ENCODE results near the gene PLEKHB1. TPM values are rescaled to one million over a fixed set of nuclear protein-coding genes. Genes with fewer than 3 reads are reported as not detected.

Gene PLEKHB1
- polyA plus RNA-seq, 3 donors = 0.05 to 0.88 (median 0.25) TPM

- DNase-seq = no peak
- Mint-ChIP-seq H3K4me3 (no peak overlapping the region), H3K27ac (no peak overlapping the region)
Observed at GRCh38 chr11:73641668-73642067, 4.7 kb upstream of the PLEKHB1 start.

GRCh38 chr11:73645121-73645969, 1.0 kb upstream of the PLEKHB1 start:
- Mint-ChIP-seq H3K27me3 (ENCODE audit: low read depth in 3 of 3) (peaks cover 5 to 17% (median 9%) of the 10 kb centered on the region in 3 donors), H3K4me1 (peaks cover 28% of the 10 kb centered on the region), H3K4me3 (peak overlapping the region; percentile 64 to 72), H3K27ac (peak overlapping the region in 2 of 7 donors; percentile 4 to 73), H3K36me3 (no peaks in the 10 kb centered on the region), H3K9me3 (peaks cover 0 to 2% (median 0%) of the 10 kb centered on the region in 7 donors)
- Histone ChIP-seq H3K79me2 (ENCODE audit: insufficient read depth, low read length) (no peaks in the 10 kb centered on the region), H4K20me1 (ENCODE audit: insufficient read depth, low read length) (no peaks in the 10 kb centered on the region), H3K9me3 (replicated peaks in 1 of 2; ENCODE audit: control insufficient read depth in 1 of 2, insufficient read depth in 1 of 2, low read length in 2 of 2) (no peaks in the 10 kb centered on the region), H3K36me3 (replicated peaks in 1 of 2; ENCODE audit: control insufficient read depth in 1 of 2, insufficient read depth in 2 of 2, low read length in 2 of 2) (no peaks in the 10 kb centered on the region), H2AFZ (ENCODE audit: insufficient read depth, low read depth, low read length, poor library complexity, severe bottlenecking) (peak overlapping the region; percentile 23), H3K27ac (ENCODE audit: low read depth in 1 of 2, low read length in 2 of 2) (no peak overlapping the region), H3K9ac (ENCODE audit: insufficient read depth, low read length, poor library complexity, severe bottlenecking) (no peak overlapping the region), H3K4me1 (ENCODE audit: control insufficient read depth in 1 of 2, insufficient read depth in 2 of 2, low read length in 2 of 2) (peaks cover 18 to 21% of the 10 kb centered on the region in 2 donors), H3K4me3 (replicated peaks in 1 of 3; ENCODE audit: low read depth in 2 of 3, low read length in 3 of 3) (peak overlapping the region in 1 of 3 experiments; percentile 24), H3K4me2 (replicated peaks; ENCODE audit: extremely low read depth, low read length, poor library complexity, severe bottlenecking) (peak overlapping the region; percentile 53), H3K27me3 (ENCODE audit: control insufficient read depth in 2 of 2, insufficient read depth in 2 of 2, low read length in 2 of 2) (peaks cover 0 to 7% of the 10 kb centered on the region in 2 donors)
- intact Hi-C loops (cut with micrococcal nuclease) = no loop called here
- TF ChIP-seq CTCF (IDR thresholded peaks at IDR 0.05) = no peak
- WGBS (ENCODE audit: insufficient coverage) = 73% methylated on average over 2 of the region's 16 CpGs
- peak; percentile 24 to 38 (median 27) for DNase-seq

More at GRCh38 chr11:73641668-73642067, 4.7 kb upstream of the PLEKHB1 start:
- peaks cover 17% of the 10 kb centered on the region for H3K4me1 Mint-ChIP-seq
- no peaks in the 10 kb centered on the region for H4K20me1 ChIP-seq (ENCODE audit: insufficient read depth, low read length)
- no peak overlapping the region for H3K4me2 ChIP-seq (replicated peaks; ENCODE audit: extremely low read depth, low read length, poor library complexity, severe bottlenecking)
- no peak overlapping the region for H3K9ac ChIP-seq (ENCODE audit: insufficient read depth, low read length, poor library complexity, severe bottlenecking)
- no peak overlapping the region for H3K4me3 ChIP-seq (replicated peaks in 1 of 3; ENCODE audit: low read depth in 2 of 3, low read length in 3 of 3)
- intact Hi-C loops (cut with micrococcal nuclease) = no loop called here
- no peak overlapping the region for H2AFZ ChIP-seq (ENCODE audit: insufficient read depth, low read depth, low read length, poor library complexity, severe bottlenecking)
- no peaks in the 10 kb centered on the region for H3K36me3 ChIP-seq (replicated peaks in 1 of 2; ENCODE audit: control insufficient read depth in 1 of 2, insufficient read depth in 2 of 2, low read length in 2 of 2)
- H3K27me3 ChIP-seq (ENCODE audit: control insufficient read depth in 2 of 2, insufficient read depth in 2 of 2, low read length in 2 of 2) = peaks cover 0 to 7% of the 10 kb centered on the region in 2 donors
- no peaks in the 10 kb centered on the region for H3K79me2 ChIP-seq (ENCODE audit: insufficient read depth, low read length)
- H3K9me3 ChIP-seq (replicated peaks in 1 of 2; ENCODE audit: control insufficient read depth in 1 of 2, insufficient read depth in 1 of 2, low read length in 2 of 2) = no peaks in the 10 kb centered on the region
- H3K9me3 Mint-ChIP-seq = peaks cover 0 to 2% (median 0%) of the 10 kb centered on the region in 7 donors
- no peak for TF ChIP-seq CTCF (IDR thresholded peaks at IDR 0.05)
- H3K4me1 ChIP-seq (ENCODE audit: control insufficient read depth in 1 of 2, insufficient read depth in 2 of 2, low read length in 2 of 2) = peaks cover 10 to 11% of the 10 kb centered on the region in 2 donors
- H3K27ac ChIP-seq (ENCODE audit: low read depth in 1 of 2, low read length in 2 of 2) = no peak overlapping the region
- H3K27me3 Mint-ChIP-seq (ENCODE audit: low read depth in 3 of 3) = peaks cover 2 to 11% (median 7%) of the 10 kb centered on the region in 3 donors
- no peaks in the 10 kb centered on the region for H3K36me3 Mint-ChIP-seq

Data from CD14-positive monocyte (primary cell).